ENCODE data around the gene ACTRT2.

DNA sequence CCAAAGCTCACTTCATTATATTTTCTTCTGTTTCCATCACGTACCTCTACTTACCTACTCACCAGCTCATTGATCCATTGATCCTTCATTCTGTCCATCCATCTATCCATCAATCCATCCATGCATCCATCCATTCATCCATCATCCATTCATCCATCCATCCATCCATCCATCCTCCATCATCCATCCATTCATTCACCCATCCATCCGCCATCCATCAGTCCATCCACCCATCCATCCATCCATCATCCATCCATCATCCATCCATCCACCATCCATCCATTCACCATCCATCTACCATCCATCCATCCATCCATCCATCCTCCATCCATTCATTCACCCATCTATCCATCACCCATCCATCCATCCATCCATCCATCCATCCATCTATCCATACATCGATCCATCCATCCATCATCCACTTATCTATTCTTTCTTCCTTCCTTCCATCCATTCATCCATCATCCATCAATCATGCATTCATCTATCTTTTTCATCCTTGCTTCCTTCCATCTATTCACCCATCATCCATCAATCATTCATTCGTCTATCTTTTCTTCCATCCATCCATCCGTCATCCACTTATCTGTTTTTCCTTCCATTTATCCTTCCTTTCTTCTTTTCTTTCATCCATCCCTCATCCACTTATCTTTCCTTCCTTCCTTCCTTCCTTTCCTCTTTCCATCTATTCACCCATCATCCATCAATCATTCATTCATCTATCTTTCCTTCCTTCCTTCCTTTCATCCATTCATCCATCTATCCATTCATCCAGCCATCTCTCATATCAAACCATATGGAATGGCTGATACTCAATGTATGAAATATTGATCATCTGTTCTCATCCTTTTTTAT is 35.3 kb upstream of the ACTRT2 start:
- no peak for TF ChIP-seq ZNF274 (IDR thresholded peaks at IDR 0.05; ENCODE audit: low read depth, low read length)
- no peak for TF ChIP-seq YY1 (IDR thresholded peaks at IDR 0.05; ENCODE audit: insufficient read depth, insufficient read length)

All from NT2/D1 (cell line).